K562 (cell line): ENCODE data around the gene GINS2. TPM values are rescaled to one million over a fixed set of nuclear protein-coding genes. Genes with fewer than 3 reads are reported as not detected.
A peak's percentile ranks its signal among the peaks of the same experiment; 100 is the strongest.

Source experiments
- CBX5 ChIP-seq: IDR thresholded peaks from 2 replicates; pipeline ENCODE4 v1.6.1; 2014; ENCODE audit warnings: low read depth, borderline replicate concordance
- CREM ChIP-seq: IDR thresholded peaks from 2 replicates; pipeline ENCODE4 v1.6.1; 2014; ENCODE audit warnings: antibody characterized with exemption, low read depth
- EP300 ChIP-seq: IDR thresholded peaks from 2 replicates; pipeline ENCODE4 v1.6.1; 2012; ENCODE audit warnings: low read length, improper control_type of control experiment
- FIP1L1 ChIP-seq: fragments of 200-400 bp; formaldehyde crosslinking; IDR thresholded peaks from 2 replicates; pipeline ENCODE4 v1.6.1; 2018; ENCODE audit warnings: mild to moderate bottlenecking, low read depth, low read length; ENCODE audit not compliant: poor library complexity, severe bottlenecking
- ILF3 ChIP-seq: fragments of 450-650 bp; IDR thresholded peaks from 2 replicates; pipeline ENCODE4 v1.6.1; 2018; ENCODE audit warnings: antibody characterized with exemption, mild to moderate bottlenecking, moderate library complexity, borderline replicate concordance
- SMC3 ChIP-seq: conservative IDR thresholded peaks from 2 replicates; pipeline ENCODE4 v1.6.1; 2011; ENCODE audit warnings: low read depth, low read length, improper control_type of control experiment; ENCODE audit not compliant: insufficient read depth
- TEAD2 ChIP-seq: fragments of 450-650 bp; IDR thresholded peaks from 2 replicates; pipeline ENCODE4 v1.6.1; 2016; ENCODE audit warnings: missing genetic modification characterization, control low read depth, missing compliant biosample characterization
- THRAP3 ChIP-seq: fragments of 450-650 bp; IDR thresholded peaks from 2 replicates; pipeline ENCODE4 v1.6.1; 2016; ENCODE audit warnings: mild to moderate bottlenecking, inconsistent platforms, borderline replicate concordance
- ZNF707 ChIP-seq: fragments of 250-450 bp; sonication (Bioruptor Pico); conservative IDR thresholded peaks from 2 replicates; pipeline ENCODE4 v1.8.0; 2022; ENCODE audit warnings: inconsistent platforms, mild to moderate bottlenecking, moderate library complexity
- polyA plus RNA-seq, 8 experiments: library from polyadenylated mRNA; depleted of rRNA in 4 of 8; stranded (reverse) in 5 of 8; unstranded in 3 of 8; fragments of >200 nt; fragmentation: Nextera tagmentation in 2 of 8; fragmentation: Illumina TruSeq in 1 of 8; extraction: Ambion mirVana in 2 of 8; extraction: Trizol in 1 of 8; gene quantifications; 2 replicates each; pipeline versions ENCODE4 v1.2.1 to v1.2.3, GENCODE V29; 2011 to 2014; ENCODE audit warnings: inconsistent platforms in 1 of 8, missing spikeins in 1 of 8
- total RNA-seq, 7 experiments: library from RNA; depleted of rRNA in 6 of 7; stranded (reverse); fragments of >200 nt in 6 of 7; fragmentation: Illumina TruSeq in 2 of 7; extraction: Trizol in 2 of 7; gene quantifications; 2 replicates each; pipeline versions ENCODE4 v1.2.1 to v1.2.3, GENCODE V29; 2011 to 2021; ENCODE audit warnings: low replicate concordance in 1 of 7
- TF ChIP-seq, protein P1 (sequence below): sonication (generic); formaldehyde crosslinking; IDR thresholded peaks from 2 replicates; pipeline ENCODE4 v1.8.0; 2022; ENCODE audit warnings: mild to moderate bottlenecking, missing genetic modification reagents
- TF ChIP-seq, protein P2 (sequence below): sonication (generic); formaldehyde crosslinking; IDR thresholded peaks from 2 replicates; pipeline ENCODE4 v1.8.0; 2022; ENCODE audit warnings: missing genetic modification reagents, mild to moderate bottlenecking, moderate library complexity, borderline replicate concordance
- TF ChIP-seq, protein P3 (sequence below): fragments of 250-450 bp; sonication (Bioruptor Pico); IDR thresholded peaks from 2 replicates; pipeline ENCODE4 v1.9.0; 2021; ENCODE audit warnings: mild to moderate bottlenecking, inconsistent platforms
- TF ChIP-seq, protein P4 (sequence below): sonication (generic); formaldehyde crosslinking; IDR thresholded peaks from 2 replicates; pipeline ENCODE4 v1.8.0; 2023; ENCODE audit warnings: missing genetic modification reagents, mild to moderate bottlenecking, borderline replicate concordance

The GINS2 gene
- total and polyA plus RNA-seq, 9 of the 15 experiments (the other 6 are each of a cell fraction or from before 2014, with no cell fraction given) = 40.4 to 76.2 (median 44.6) TPM

DNA sequence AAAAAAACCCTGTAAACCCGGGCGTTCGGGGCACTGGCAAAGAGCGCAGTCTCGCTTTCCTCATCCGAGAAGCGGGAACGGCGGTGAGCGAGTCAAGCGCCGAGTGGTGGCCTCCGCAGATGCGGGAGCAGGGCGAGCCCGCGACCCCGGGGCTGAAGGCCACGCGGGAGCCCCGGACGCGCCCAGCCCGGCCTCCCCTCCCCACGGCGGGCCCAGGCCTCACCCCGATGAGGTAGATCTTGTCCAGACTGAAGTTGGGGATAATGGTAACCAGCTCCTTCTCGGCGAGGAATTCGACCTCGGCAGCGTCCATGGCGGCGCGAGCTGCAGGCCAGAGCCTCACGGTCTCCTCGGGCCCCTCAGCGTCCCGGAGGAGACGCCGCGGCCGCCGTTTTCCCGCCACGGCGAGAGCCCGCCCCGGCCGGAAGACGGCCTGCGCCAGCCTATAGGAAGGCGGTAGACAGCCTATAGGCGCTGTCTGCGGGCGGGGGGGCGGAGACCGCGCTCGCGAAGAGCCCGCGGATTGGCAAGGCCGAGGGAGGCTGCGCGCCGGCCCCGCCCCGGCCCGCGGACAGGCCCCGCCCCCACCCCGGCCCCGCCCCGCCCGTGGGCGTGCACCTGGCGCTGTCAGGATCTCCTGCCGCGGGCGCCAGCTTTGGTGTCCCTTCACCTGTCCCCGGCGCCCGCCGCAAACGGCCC lies at the start of gene GINS2 (continued):
- TF ChIP-seq, protein P1, sequence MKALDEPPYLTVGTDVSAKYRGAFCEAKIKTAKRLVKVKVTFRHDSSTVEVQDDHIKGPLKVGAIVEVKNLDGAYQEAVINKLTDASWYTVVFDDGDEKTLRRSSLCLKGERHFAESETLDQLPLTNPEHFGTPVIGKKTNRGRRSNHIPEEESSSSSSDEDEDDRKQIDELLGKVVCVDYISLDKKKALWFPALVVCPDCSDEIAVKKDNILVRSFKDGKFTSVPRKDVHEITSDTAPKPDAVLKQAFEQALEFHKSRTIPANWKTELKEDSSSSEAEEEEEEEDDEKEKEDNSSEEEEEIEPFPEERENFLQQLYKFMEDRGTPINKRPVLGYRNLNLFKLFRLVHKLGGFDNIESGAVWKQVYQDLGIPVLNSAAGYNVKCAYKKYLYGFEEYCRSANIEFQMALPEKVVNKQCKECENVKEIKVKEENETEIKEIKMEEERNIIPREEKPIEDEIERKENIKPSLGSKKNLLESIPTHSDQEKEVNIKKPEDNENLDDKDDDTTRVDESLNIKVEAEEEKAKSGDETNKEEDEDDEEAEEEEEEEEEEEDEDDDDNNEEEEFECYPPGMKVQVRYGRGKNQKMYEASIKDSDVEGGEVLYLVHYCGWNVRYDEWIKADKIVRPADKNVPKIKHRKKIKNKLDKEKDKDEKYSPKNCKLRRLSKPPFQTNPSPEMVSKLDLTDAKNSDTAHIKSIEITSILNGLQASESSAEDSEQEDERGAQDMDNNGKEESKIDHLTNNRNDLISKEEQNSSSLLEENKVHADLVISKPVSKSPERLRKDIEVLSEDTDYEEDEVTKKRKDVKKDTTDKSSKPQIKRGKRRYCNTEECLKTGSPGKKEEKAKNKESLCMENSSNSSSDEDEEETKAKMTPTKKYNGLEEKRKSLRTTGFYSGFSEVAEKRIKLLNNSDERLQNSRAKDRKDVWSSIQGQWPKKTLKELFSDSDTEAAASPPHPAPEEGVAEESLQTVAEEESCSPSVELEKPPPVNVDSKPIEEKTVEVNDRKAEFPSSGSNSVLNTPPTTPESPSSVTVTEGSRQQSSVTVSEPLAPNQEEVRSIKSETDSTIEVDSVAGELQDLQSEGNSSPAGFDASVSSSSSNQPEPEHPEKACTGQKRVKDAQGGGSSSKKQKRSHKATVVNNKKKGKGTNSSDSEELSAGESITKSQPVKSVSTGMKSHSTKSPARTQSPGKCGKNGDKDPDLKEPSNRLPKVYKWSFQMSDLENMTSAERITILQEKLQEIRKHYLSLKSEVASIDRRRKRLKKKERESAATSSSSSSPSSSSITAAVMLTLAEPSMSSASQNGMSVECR (CRISPR knock-in tag) = peak; percentile 81
- TF ChIP-seq EP300 (no peak), SMC3 (no peak), THRAP3 (no peak), CBX5 (no peak), CREM (peak; percentile 31; the same call in 1 of the 2 replicates), TEAD2 (tag) (no peak), FIP1L1 (peak; percentile 72), ILF3 (no peak), ZNF707 (CRISPR knock-in tag) (no peak)
- TF ChIP-seq, protein P2, sequence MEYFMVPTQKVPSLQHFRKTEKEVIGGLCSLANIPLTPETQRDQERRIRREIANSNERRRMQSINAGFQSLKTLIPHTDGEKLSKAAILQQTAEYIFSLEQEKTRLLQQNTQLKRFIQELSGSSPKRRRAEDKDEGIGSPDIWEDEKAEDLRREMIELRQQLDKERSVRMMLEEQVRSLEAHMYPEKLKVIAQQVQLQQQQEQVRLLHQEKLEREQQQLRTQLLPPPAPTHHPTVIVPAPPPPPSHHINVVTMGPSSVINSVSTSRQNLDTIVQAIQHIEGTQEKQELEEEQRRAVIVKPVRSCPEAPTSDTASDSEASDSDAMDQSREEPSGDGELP (CRISPR knock-in tag) = peak; percentile 56; the same call in 1 of the 2 replicates
- TF ChIP-seq, protein P3, sequence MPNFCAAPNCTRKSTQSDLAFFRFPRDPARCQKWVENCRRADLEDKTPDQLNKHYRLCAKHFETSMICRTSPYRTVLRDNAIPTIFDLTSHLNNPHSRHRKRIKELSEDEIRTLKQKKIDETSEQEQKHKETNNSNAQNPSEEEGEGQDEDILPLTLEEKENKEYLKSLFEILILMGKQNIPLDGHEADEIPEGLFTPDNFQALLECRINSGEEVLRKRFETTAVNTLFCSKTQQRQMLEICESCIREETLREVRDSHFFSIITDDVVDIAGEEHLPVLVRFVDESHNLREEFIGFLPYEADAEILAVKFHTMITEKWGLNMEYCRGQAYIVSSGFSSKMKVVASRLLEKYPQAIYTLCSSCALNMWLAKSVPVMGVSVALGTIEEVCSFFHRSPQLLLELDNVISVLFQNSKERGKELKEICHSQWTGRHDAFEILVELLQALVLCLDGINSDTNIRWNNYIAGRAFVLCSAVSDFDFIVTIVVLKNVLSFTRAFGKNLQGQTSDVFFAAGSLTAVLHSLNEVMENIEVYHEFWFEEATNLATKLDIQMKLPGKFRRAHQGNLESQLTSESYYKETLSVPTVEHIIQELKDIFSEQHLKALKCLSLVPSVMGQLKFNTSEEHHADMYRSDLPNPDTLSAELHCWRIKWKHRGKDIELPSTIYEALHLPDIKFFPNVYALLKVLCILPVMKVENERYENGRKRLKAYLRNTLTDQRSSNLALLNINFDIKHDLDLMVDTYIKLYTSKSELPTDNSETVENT = 0 out of 2 replicates have a peak, but pooled peaks have one; percentile 41
- TF ChIP-seq, protein P4, sequence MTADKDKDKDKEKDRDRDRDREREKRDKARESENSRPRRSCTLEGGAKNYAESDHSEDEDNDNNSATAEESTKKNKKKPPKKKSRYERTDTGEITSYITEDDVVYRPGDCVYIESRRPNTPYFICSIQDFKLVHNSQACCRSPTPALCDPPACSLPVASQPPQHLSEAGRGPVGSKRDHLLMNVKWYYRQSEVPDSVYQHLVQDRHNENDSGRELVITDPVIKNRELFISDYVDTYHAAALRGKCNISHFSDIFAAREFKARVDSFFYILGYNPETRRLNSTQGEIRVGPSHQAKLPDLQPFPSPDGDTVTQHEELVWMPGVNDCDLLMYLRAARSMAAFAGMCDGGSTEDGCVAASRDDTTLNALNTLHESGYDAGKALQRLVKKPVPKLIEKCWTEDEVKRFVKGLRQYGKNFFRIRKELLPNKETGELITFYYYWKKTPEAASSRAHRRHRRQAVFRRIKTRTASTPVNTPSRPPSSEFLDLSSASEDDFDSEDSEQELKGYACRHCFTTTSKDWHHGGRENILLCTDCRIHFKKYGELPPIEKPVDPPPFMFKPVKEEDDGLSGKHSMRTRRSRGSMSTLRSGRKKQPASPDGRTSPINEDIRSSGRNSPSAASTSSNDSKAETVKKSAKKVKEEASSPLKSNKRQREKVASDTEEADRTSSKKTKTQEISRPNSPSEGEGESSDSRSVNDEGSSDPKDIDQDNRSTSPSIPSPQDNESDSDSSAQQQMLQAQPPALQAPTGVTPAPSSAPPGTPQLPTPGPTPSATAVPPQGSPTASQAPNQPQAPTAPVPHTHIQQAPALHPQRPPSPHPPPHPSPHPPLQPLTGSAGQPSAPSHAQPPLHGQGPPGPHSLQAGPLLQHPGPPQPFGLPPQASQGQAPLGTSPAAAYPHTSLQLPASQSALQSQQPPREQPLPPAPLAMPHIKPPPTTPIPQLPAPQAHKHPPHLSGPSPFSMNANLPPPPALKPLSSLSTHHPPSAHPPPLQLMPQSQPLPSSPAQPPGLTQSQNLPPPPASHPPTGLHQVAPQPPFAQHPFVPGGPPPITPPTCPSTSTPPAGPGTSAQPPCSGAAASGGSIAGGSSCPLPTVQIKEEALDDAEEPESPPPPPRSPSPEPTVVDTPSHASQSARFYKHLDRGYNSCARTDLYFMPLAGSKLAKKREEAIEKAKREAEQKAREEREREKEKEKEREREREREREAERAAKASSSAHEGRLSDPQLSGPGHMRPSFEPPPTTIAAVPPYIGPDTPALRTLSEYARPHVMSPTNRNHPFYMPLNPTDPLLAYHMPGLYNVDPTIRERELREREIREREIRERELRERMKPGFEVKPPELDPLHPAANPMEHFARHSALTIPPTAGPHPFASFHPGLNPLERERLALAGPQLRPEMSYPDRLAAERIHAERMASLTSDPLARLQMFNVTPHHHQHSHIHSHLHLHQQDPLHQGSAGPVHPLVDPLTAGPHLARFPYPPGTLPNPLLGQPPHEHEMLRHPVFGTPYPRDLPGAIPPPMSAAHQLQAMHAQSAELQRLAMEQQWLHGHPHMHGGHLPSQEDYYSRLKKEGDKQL = no peak
